CD4-positive, alpha-beta T cell treated with Interleukin-1 beta for 1 hour (primary cell): ENCODE data around the gene SRGAP1.
"Not testable (repeated sequence)": the region's sequence is repeated elsewhere in the genome, so short reads cannot be mapped to it uniquely, and the experiment has no call there.

Source experiments
- DNase-seq, 2 donors: peaks; one replicate each; pipeline ENCODE4 v3.0.0-alpha.2; 2020 to 2022

The SRGAP1 gene

GRCh38 chr12:64092507-64093196 is 248.2 kb downstream of the SRGAP1 start:
- DNase-seq: no peak

- DNase-seq: no peak
Observed at GRCh38 chr12:64093689-64094088, 249.2 kb downstream of the SRGAP1 start.

GRCh38 chr12:64097366-64098105 is 253.0 kb downstream of the SRGAP1 start:
- DNase-seq: no peak

GRCh38 chr12:64098709-64099354 is 254.3 kb downstream of the SRGAP1 start:
- no peak for DNase-seq

GRCh38 chr12:64099397-64099796 is 254.9 kb downstream of the SRGAP1 start:
- no peak for DNase-seq

GRCh38 chr12:64102339-64102738 is 257.8 kb downstream of the SRGAP1 start:
- no peak for DNase-seq

DNA sequence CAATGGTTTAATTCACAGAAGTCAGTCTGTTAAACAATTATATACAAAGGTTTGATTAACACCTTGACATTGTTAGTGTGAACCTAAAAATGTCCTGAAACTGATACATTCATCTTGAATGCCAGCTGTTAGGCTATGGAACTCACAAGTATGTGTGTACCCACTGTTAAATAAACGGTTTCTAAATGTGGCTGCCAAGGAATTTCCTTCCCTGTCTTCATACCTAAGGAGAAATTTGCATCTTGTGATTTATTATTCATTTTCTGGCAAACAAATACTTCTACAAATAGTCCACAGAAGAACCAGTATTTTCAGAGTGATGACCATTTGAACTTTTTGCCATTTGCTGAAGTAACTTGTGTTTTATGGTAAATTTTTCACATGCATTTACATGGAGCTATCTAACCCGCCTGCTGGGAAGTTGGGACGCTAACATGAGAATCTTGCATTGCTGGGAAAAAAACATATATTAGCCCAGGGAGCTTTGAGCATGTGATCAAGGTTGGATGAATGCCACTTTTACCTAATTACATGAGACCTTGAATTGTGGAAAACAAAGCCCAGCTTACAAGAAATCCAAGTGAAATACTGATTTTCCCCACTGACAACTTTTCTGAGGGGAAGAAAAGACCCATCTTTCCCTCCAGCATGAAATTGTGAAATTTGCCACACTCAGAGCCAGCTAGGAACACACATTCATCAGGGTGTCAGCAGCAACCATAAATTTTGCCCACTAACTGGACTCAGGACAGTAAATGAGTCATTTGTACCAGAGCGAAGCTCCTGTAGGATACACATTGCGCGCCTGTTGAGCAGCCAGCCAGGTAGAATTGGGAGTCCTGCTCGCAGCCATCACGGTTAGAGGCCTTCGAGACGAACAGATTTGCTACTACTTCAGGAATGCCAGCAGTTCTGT is 259.6 kb downstream of the SRGAP1 start:
- no peak for DNase-seq

- no peak for DNase-seq
Observed at GRCh38 chr12:64105026-64105425, 260.5 kb downstream of the SRGAP1 start.

DNA sequence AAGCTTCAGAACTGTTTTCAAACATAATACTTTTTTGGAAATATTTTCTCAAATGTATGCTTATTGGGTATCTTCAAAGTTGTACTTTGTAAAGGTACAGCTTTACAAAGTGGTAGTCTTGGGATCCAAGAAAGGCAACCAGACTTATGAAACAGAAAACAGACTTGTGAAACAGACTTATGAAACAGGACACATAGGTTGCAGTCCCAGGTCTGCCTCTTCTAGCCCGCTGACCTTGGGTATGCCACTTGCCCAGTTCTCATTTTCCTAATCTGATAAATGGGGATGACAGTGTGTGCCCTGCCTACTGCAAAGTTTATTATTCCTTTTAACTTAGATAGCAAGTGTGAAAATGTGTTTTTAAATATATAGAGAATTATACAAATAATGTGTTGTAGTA is 263.3 kb downstream of the SRGAP1 start:
- no peak for DNase-seq

- no peak for DNase-seq
Observed at GRCh38 chr12:64109706-64110105, 265.2 kb downstream of the SRGAP1 start.

GRCh38 chr12:64110864-64111263 is 266.4 kb downstream of the SRGAP1 start:
- DNase-seq: no peak

- no peak for DNase-seq
Observed at GRCh38 chr12:64116969-64117368, 272.5 kb downstream of the SRGAP1 start.

DNA sequence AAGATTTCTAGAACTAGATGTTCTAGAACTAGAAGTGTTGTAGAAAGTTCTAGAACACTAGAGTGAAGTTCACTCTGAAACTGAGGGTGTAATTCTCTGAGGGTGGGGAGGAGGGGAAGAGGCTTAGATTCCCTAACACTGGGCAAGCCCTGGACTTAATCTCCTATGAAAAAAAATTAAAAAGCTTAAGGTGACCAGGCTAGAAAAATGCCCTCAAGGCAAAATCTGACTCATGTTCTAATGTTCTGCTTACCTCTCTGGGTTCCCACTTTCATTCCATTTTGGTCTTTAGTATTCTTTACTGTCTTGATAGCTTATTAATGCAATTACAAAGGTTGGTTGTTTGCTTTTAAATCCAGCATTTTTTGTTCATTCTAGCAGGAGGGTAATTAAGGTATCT is 276.1 kb downstream of the SRGAP1 start:
- DNase-seq: no peak

DNA sequence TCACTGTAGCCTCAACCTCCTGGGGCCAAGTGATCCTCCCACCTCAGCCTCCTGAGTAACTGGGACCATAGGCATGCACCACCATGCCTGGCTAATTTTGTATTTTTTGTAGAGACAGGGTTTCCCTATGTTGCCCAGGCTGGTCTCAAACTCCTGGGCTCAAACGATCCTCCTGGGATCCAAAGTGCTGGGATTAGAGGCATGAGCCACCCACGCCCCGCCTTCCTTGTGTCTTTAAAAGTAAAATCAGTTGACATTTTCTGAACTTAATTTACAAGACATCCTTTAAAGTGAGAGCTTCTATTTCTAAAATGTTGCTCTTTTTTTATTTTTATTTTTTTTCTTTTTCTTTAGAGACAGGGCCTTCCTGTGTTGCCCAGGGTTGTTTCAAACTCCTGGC is 276.6 kb downstream of the SRGAP1 start:
- DNase-seq: not testable (repeated sequence)

- no peak for DNase-seq
Observed at GRCh38 chr12:64122154-64122553, 277.7 kb downstream of the SRGAP1 start.

DNA sequence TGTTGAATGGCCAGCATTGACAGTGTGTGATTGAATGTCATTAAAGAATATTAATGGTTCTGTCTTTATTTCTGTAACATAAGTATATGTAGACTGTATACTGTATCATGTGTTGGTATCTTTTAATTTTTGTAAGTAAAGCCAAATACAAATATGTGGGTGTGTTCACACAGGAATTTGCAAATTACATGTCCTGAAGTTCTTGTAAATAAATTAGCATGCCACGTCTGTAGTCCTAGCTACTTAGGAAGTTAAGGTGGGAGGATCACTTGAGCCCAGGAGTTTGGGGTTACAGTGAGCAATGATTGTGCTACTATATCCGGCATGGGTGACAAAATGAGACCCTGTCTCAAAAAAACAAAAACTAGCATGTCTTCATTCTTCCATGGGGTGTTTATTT is 278.5 kb downstream of the SRGAP1 start:
- no peak for DNase-seq

DNA sequence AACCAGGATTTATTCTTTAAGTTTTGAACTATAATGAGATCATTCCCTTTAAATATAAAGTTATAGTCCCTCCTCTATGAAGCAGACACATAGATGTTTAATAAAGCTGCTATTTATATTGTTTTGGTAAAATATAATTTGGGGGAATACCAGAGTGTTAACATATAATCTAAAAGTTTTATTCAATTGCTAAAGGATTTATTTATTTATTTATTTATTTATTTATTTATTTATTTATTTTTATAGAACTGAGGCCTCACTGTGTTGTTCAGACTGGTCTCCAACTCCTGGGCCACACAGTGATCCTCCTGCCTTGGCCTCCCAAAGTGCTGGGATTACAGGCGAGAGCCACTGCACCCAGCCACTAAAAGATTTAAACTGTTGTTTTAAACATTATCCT is 278.9 kb downstream of the SRGAP1 start:
- DNase-seq: no peak

DNA sequence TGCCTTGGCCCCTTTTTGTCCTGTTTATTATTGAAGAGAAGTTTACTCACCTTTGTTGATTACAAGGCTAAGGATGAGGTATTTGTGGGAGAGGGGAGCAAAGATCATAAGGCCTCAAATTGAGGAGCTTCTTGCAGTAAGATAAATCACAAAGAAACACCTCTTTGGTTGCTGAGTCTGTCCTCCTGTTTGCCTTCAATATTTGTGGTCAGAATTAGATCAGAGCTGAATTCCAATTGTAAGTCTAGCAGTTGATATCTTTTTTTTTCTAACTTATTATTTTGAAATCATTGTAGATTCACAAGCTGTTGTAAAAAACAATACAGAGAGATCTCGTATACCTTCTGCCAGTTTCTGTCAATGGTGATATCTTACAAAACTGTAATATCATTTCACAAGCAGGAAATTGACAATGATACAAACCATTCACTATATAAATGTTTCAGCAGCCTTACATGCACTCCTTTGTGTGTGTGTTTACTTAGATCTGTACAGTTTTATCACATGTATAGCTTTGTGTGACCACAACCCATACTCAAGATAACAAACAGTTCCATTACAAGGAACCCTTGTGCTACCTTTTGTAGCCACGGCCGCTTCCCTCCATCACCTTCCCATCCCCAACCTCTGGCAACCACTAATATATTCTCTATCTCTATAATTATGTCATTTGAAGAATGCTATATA is 280.2 kb downstream of the SRGAP1 start:
- no peak for DNase-seq

DNA sequence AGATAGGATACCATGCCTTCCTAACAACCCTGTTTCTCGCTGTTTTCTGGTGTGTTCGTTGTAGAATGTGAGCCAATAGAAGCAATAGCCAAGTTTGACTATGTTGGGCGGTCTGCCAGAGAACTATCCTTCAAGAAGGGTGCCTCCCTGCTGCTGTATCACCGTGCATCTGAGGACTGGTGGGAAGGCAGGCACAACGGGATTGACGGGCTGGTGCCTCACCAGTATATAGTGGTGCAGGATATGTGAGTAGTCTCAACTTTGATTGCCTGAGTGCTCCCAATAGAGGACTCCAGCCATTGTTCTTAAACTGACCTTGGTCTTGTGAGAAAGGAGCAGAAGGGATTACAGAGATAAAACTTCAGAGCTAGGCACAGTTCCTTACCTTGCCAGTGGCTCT is 281.4 kb downstream of the SRGAP1 start:
- no peak for DNase-seq

GRCh38 chr12:64127811-64128210 is 283.3 kb downstream of the SRGAP1 start:
- DNase-seq: no peak

DNA sequence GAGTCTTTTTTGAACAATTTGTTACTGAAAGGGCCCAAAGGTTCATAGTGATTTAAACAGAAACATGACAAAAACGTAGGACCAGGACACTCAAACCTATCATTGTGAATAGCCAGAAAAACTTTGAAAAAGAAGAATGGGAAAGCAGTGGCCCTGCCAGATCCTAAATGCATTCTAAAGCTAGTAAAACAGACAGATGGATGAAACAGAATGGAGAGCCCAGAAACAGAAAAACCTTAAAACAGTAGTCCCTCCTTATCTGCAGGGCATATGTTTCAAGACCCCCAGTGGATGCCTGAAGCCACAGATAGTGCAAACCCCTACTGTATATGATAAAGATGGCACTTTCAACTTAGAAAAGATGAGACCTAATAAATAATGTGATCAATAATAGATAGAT is 283.9 kb downstream of the SRGAP1 start:
- no peak for DNase-seq

GRCh38 chr12:64130476-64130875 is 286.0 kb downstream of the SRGAP1 start:
- not testable (repeated sequence) for DNase-seq
